ENCODE data around the gene CEP192. TPM values are rescaled to one million over a fixed set of nuclear protein-coding genes. Genes with fewer than 3 reads are reported as not detected.
A peak's percentile ranks its signal among the peaks of the same experiment; 100 is the strongest.

Gene CEP192
- total and polyA plus RNA-seq, 2 of the 13 experiments (the other 11 are each of a cell fraction or from before 2014, with no cell fraction given) = 15.3 to 24.7 TPM

DNA sequence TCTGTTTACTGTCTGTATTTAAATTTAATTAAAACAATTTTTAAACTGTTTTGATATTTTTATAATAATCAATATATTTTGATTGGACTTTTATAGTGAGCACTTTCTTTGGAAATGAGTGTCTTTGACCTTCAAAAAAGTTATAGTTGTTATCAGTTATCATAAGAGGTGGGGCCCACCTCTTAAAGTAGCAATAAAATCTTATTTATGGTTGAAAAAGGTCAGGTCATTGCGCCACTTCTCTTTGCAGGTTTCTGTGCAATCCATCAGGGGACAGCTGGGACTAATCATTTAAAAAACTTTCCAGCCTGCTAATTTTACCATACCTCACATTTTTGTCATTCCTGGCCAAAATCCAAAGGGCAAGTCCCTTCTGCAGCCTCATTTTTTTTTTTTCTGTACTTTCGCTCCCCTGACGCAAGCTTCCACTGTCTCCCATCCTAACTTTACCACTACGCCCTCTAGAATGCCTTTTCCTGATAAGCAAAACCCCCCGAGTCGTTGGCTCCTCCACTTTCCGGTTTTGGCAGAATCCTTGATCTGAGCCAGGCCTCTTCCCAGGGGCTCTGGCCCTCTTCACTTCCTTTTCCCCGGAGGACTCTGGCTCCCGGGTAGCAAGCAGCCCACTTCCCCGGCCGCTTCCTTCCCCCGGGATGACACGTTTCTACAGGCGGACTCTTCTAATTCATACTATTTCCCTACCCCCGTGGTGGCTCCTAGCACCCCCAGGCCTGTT, 44.4 kb upstream of the CEP192 start (continued):
- no peak; the same call in 1 of the 2 replicates for TF ChIP-seq MXD4 (CRISPR knock-in tag; IDR thresholded peaks at IDR 0.05)
- TF ChIP-seq ZNF264 (CRISPR knock-in tag; IDR thresholded peaks at IDR 0.05) = peak; percentile 75
- TF ChIP-seq ZFP36 (IDR thresholded peaks at IDR 0.05; ENCODE audit: borderline replicate concordance, low read depth, low read length, partially characterized antibody) = no peak
- TF ChIP-seq HMG20B (CRISPR knock-in tag; conservative IDR thresholded peaks at IDR 0.05) = no peak
- no peak for TF ChIP-seq WIZ (CRISPR knock-in tag; IDR thresholded peaks at IDR 0.05)
- no peak for TF ChIP-seq ZNF318 (CRISPR knock-in tag; IDR thresholded peaks at IDR 0.05)
- peak; percentile 79 for TF ChIP-seq CEBPB (IDR thresholded peaks at IDR 0.05; ENCODE audit: borderline replicate concordance, low read depth, low read length)
- no peak for TF ChIP-seq RFXANK (CRISPR knock-in tag; IDR thresholded peaks at IDR 0.05)
- TF ChIP-seq ZNF776 (CRISPR knock-in tag; IDR thresholded peaks at IDR 0.05) = 0 out of 2 replicates have a peak, but pooled peaks have one; percentile 9
- peak; percentile 82; the same call in 1 of the 2 replicates for TF ChIP-seq ZNF670 (CRISPR knock-in tag; IDR thresholded peaks at IDR 0.05; ENCODE audit: borderline replicate concordance)
- 0 out of 2 replicates have a peak, but pooled peaks have one; percentile 37 for TF ChIP-seq SMAD3 (CRISPR knock-in tag; IDR thresholded peaks at IDR 0.05)
- no peak for TF ChIP-seq IKZF1 (IDR thresholded peaks at IDR 0.05)
- TF ChIP-seq ZNF224 (CRISPR knock-in tag; IDR thresholded peaks at IDR 0.05) = no peak
- TF ChIP-seq RBFOX2 (IDR thresholded peaks at IDR 0.05; ENCODE audit: low read depth, low read length) = no peak
- no peak for TF ChIP-seq JDP2 (CRISPR knock-in tag; IDR thresholded peaks at IDR 0.05; ENCODE audit: borderline replicate concordance)
- no peak for TF ChIP-seq TERF1 (CRISPR knock-in tag; IDR thresholded peaks at IDR 0.05)
- no peak for TF ChIP-seq RORA (CRISPR knock-in tag; IDR thresholded peaks at IDR 0.05)
- TF ChIP-seq ONECUT2 (CRISPR knock-in tag; IDR thresholded peaks at IDR 0.05) = no peak
- no peak for TF ChIP-seq RARG (CRISPR knock-in tag; IDR thresholded peaks at IDR 0.05; ENCODE audit: low read depth)
- TF ChIP-seq RXRA (CRISPR knock-in tag; IDR thresholded peaks at IDR 0.05) = no peak
- TF ChIP-seq REL (CRISPR knock-in tag; conservative IDR thresholded peaks at IDR 0.05) = no peak
- TF ChIP-seq ZNF382 (CRISPR knock-in tag; IDR thresholded peaks at IDR 0.05; ENCODE audit: borderline replicate concordance) = no peak

Data from HepG2 (cell line).